Progenitor cell of endocrine pancreas (in vitro differentiated cells): ENCODE results near the gene HNRNPA2B1. TPM values are rescaled to one million over a fixed set of nuclear protein-coding genes. Genes with fewer than 3 reads are reported as not detected.
A peak's percentile ranks its signal among the peaks of the same experiment; 100 is the strongest.

Experiments used
- DNase-seq: peaks from one replicate; pipeline ENCODE4 v3.0.0; 2021; ENCODE audit warnings: low spot score; ENCODE audit not compliant: unreplicated experiment
- H3K27ac Mint-ChIP-seq: 2 replicates; pipeline ENCODE4 v1.8.0; 2021; ENCODE audit warnings: mild to moderate bottlenecking, moderate library complexity, mixed read lengths
- H3K27me3 Mint-ChIP-seq: 2 replicates; pipeline ENCODE4 v1.8.0; 2021; ENCODE audit warnings: mixed read lengths
- H3K36me3 Mint-ChIP-seq: 2 replicates; pipeline ENCODE4 v1.8.0; 2022; ENCODE audit warnings: mixed read lengths; ENCODE audit not compliant: insufficient read depth
- H3K4me1 Mint-ChIP-seq: 2 replicates; pipeline ENCODE4 v1.8.0; 2021; ENCODE audit warnings: low read depth, mixed read lengths
- H3K4me3 Mint-ChIP-seq: 2 replicates; pipeline ENCODE4 v1.8.0; 2021; ENCODE audit warnings: low read depth, mild to moderate bottlenecking, moderate library complexity, mixed read lengths
- H3K9me3 Mint-ChIP-seq: 2 replicates; pipeline ENCODE4 v1.8.0; 2021; ENCODE audit warnings: low read depth, mixed read lengths
- total RNA-seq: library from RNA; stranded (reverse); gene quantifications from 2 replicates; pipeline ENCODE4 v1.2.1, GENCODE V29; 2021
- TF ChIP-seq, protein P1 (sequence below): fragments of 200-600 bp; sonication (generic); IDR thresholded peaks from one replicate; pipeline ENCODE4 v1.5.0; 2021; ENCODE audit warnings: antibody characterized with exemption, mild to moderate bottlenecking; ENCODE audit not compliant: unreplicated experiment

Gene HNRNPA2B1
- total RNA-seq, 1 donor from 2014 or later = 984 TPM

DNA sequence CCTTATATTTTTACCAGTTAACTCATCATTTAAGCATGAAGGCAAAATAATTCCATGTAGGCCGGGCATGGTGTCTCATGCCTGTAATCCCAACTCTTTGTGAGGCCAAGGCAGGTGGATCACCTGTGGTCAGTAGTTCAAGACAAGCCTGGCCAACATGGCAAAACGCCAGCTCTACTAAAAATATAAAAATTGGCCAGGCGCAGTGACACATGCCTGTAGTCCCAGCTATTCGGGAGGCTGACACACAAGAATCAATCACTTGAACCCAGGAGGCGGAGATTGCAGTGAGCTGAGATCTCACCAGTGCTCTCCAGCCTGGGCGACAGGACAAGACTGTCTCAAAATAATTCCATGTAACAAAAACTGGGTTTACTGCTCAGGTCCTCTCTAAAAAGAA is 18.3 kb downstream of the HNRNPA2B1 start:
- peak overlapping the region; percentile 33 for H3K27ac Mint-ChIP-seq
- no peak for DNase-seq
- H3K27me3 Mint-ChIP-seq = no peaks in the 10 kb centered on the region
- no peak overlapping the region for H3K4me3 Mint-ChIP-seq
- H3K36me3 Mint-ChIP-seq = peaks cover 19% of the 10 kb centered on the region
- TF ChIP-seq, protein P1, sequence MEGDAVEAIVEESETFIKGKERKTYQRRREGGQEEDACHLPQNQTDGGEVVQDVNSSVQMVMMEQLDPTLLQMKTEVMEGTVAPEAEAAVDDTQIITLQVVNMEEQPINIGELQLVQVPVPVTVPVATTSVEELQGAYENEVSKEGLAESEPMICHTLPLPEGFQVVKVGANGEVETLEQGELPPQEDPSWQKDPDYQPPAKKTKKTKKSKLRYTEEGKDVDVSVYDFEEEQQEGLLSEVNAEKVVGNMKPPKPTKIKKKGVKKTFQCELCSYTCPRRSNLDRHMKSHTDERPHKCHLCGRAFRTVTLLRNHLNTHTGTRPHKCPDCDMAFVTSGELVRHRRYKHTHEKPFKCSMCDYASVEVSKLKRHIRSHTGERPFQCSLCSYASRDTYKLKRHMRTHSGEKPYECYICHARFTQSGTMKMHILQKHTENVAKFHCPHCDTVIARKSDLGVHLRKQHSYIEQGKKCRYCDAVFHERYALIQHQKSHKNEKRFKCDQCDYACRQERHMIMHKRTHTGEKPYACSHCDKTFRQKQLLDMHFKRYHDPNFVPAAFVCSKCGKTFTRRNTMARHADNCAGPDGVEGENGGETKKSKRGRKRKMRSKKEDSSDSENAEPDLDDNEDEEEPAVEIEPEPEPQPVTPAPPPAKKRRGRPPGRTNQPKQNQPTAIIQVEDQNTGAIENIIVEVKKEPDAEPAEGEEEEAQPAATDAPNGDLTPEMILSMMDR = no peak
- no peaks in the 10 kb centered on the region for H3K9me3 Mint-ChIP-seq
- H3K4me1 Mint-ChIP-seq = peaks cover 20% of the 10 kb centered on the region

DNA sequence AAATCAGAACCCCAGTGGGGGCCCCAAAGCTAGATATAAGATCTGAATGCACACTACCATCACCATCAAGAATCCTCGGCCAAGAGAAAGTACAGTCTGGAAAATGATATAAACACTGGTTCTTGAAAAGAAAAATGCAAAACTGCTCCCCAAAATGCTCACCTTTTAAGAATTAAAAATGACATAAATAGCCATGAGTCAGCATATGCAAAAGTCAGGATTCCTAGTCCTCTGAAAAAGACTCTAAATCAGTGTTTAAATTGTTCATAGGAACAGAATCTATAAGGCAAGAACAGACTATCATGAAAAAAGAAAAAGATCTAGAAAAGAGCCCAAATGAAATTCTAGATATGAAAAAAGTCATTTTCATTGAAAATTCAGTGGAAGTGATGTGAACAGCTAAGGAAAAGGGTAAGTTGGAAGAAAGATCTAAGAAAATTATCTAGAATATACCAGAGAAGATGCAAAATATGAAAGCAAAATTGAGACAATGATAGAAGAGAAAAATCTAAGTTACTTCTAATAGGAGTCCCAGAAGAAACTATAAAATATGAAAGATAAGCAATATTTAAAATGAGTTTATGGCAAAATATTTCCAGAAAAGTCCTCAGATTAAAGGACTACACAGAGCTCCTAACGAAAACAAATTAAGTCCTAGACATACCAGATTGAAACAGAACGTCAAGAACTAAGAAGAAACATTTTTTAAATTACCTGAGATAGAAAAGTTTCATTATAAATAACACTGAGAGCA is 18.9 kb downstream of the HNRNPA2B1 start:
- TF ChIP-seq, protein P1 = no peak
- no peaks in the 10 kb centered on the region for H3K9me3 Mint-ChIP-seq
- H3K27ac Mint-ChIP-seq = peak overlapping the region; percentile 67
- no peak overlapping the region for H3K4me3 Mint-ChIP-seq
- no peak for DNase-seq
- H3K27me3 Mint-ChIP-seq = no peaks in the 10 kb centered on the region
- peaks cover 20% of the 10 kb centered on the region for H3K36me3 Mint-ChIP-seq
- H3K4me1 Mint-ChIP-seq = peaks cover 20% of the 10 kb centered on the region

DNA sequence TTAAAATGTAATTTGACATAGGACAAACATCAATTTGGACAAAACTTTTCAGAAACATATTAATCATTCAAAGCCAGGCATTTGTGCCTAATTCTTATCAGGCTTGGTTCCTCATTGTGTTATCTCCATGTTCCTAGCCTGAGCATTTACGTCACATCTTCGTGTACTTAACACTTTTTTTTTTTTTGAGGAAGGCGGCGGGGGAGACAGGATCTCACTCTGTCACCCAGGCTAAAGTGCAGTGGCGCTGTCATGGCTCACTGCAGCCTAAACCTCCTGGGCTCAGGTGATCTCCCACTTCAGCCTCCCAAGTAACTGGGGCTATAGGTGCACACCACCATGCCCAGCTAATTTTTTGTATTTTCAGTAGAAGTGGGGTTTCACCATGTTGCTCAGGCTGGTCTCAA is 19.8 kb downstream of the HNRNPA2B1 start:
- Mint-ChIP-seq H3K27me3 (no peaks in the 10 kb centered on the region), H3K4me3 (no peak overlapping the region), H3K4me1 (peaks cover 18% of the 10 kb centered on the region), H3K9me3 (no peaks in the 10 kb centered on the region), H3K27ac (peak overlapping the region; percentile 19), H3K36me3 (peaks cover 20% of the 10 kb centered on the region)
- DNase-seq = no peak
- TF ChIP-seq, protein P1 = no peak

DNA sequence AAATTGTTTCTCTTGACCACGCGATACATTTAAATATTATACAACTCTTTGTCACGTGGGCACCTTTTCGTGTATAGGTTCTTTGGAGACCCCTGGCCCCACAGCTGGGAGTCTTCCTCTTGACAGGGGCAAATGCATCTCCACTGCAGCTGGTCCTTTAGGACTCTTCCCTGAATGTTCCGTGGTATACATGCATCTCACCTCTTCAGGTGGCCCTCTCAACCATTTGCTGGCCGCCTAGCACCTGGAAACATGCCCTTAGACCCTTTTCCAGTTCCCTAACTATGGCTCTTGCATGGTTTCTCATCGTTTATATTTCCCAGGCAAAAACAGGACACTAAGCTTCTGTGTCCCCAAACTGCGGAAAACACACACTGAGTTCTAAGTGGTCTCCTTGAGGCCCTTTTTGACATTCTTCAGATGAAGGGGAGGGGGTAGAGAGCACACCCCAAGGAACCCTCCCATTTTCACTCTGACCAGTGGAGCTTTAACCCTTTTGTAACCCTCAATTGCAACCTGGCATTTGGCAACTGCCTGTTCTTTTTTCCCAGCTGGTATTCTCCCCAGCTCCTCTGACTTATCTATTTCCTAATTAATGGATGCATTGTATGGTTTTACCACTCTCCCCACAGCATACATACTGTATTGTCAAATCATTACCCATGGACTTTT is 20.6 kb downstream of the HNRNPA2B1 start:
- DNase-seq = no peak
- TF ChIP-seq, protein P1 = no peak
- Mint-ChIP-seq H3K36me3 (peaks cover 13% of the 10 kb centered on the region), H3K4me3 (no peak overlapping the region), H3K4me1 (peaks cover 18% of the 10 kb centered on the region), H3K27me3 (no peaks in the 10 kb centered on the region), H3K27ac (peak overlapping the region; percentile 19), H3K9me3 (no peaks in the 10 kb centered on the region)

DNA sequence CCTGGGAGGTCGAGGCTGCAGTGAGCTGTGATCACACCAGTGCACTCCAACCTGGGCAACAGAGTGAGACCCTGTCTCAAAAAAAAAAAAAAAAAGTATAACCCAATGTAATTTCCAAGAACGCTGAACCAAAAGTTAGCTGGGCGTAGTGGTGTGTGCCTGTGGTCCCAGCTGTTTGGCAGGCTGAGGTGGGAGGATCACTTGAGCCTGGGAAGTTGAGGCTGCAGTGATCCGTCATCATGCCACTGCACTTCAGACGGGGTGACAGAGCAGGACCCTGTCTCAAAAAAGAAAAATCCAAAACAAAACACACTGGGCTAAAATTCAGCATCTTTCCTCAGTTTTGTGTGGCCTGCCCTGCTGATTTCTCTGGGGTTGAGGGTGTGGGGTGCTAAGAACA is 21.1 kb downstream of the HNRNPA2B1 start:
- Mint-ChIP-seq H3K36me3 (peaks cover 11% of the 10 kb centered on the region), H3K27me3 (no peaks in the 10 kb centered on the region), H3K27ac (no peak overlapping the region), H3K4me3 (no peak overlapping the region), H3K4me1 (peaks cover 19% of the 10 kb centered on the region), H3K9me3 (no peaks in the 10 kb centered on the region)
- TF ChIP-seq, protein P1 = no peak
- no peak for DNase-seq
